GM12892 (cell line): Measurements from ENCODE around the gene DENND2A.
"Not testable (repeated sequence)": the region's sequence is repeated elsewhere in the genome, so short reads cannot be mapped to it uniquely, and the experiment has no call there.

Experiments used
- POLR2A ChIP-seq: IDR thresholded peaks from 2 replicates; pipeline ENCODE4 v1.6.1; 2011; ENCODE audit warnings: low read depth, low read length, control low read depth
- TAF1 ChIP-seq: IDR thresholded peaks from 2 replicates; pipeline ENCODE4 v1.6.1; 2011; ENCODE audit warnings: low read depth, mild to moderate bottlenecking, control low read depth, low read length, borderline replicate concordance

- TF ChIP-seq POLR2A, TAF1: not testable (repeated sequence)
Observed at GRCh38 chr7:140644761-140645160, 4.1 kb upstream of the DENND2A start.
